K562 (cell line): ENCODE measurements around the gene CAMK2N1. TPM values are rescaled to one million over a fixed set of nuclear protein-coding genes. Genes with fewer than 3 reads are reported as not detected.
A peak's percentile ranks its signal among the peaks of the same experiment; 100 is the strongest.

Experiments used
- CREBBP ChIP-seq: IDR thresholded peaks from one replicate; pipeline ENCODE4 v1.6.1; 2012; ENCODE audit warnings: low read depth, mild to moderate bottlenecking, control low read depth, inconsistent platforms, low read length
- HDAC2 ChIP-seq: fragments of 450-650 bp; IDR thresholded peaks from 2 replicates; pipeline ENCODE4 v1.6.1; 2016; ENCODE audit warnings: mild to moderate bottlenecking
- JUND ChIP-seq, 2 experiments: IDR thresholded peaks; 2 replicates in 1 of 2; 3 replicates in 1 of 2; pipeline ENCODE4 v1.6.1; 2011; ENCODE audit warnings: borderline replicate concordance in 2 of 2, low read depth in 2 of 2, low read length in 2 of 2, improper control_type of control experiment in 1 of 2, missing biosample characterization in 1 of 2, missing genetic modification characterization in 1 of 2, missing genetic modification reagents in 1 of 2
- KLF6 ChIP-seq: fragments of 250-450 bp; sonication (Bioruptor Pico); IDR thresholded peaks from 2 replicates; pipeline ENCODE4 v1.4.0; 2020; ENCODE audit warnings: mild to moderate bottlenecking, moderate library complexity, borderline replicate concordance
- MAFG ChIP-seq: fragments of 450-650 bp; conservative IDR thresholded peaks from 2 replicates; pipeline ENCODE4 v1.6.1; 2016; ENCODE audit warnings: missing genetic modification characterization, missing compliant biosample characterization
- MTF1 ChIP-seq: fragments of 250-450 bp; sonication (Bioruptor Pico); IDR thresholded peaks from 2 replicates; pipeline ENCODE4 v1.9.0; 2021; ENCODE audit warnings: moderate library complexity, mild to moderate bottlenecking, inconsistent platforms, borderline replicate concordance
- PHB2 ChIP-seq: fragments of 450-650 bp; IDR thresholded peaks from 2 replicates; pipeline ENCODE4 v1.6.1; 2017; ENCODE audit warnings: low read depth
- POLR2AphosphoS2 ChIP-seq: IDR thresholded peaks from 2 replicates; pipeline ENCODE4 v1.6.1; 2012; ENCODE audit warnings: low read length, improper control_type of control experiment
- RFX5 ChIP-seq: IDR thresholded peaks from 2 replicates; pipeline ENCODE4 v1.6.1; 2011; ENCODE audit warnings: low read depth, mild to moderate bottlenecking, improper control_type of control experiment, low read length
- SP1 ChIP-seq: sonication (generic); formaldehyde crosslinking; IDR thresholded peaks from 2 replicates; pipeline ENCODE4 v1.8.1; 2022; ENCODE audit warnings: mild to moderate bottlenecking, missing genetic modification reagents
- ZNF140 ChIP-seq: fragments of 250-450 bp; sonication (Bioruptor Pico); IDR thresholded peaks from 2 replicates; pipeline ENCODE4 v1.8.0; 2021; ENCODE audit warnings: moderate library complexity, mild to moderate bottlenecking, inconsistent platforms
- ZNF253 ChIP-seq: fragments of 250-450 bp; sonication (Bioruptor Pico); conservative IDR thresholded peaks from 2 replicates; pipeline ENCODE4 v1.6.1; 2021; ENCODE audit warnings: mild to moderate bottlenecking
- ZNF354B ChIP-seq: fragments of 250-450 bp; sonication (Bioruptor Pico); IDR thresholded peaks from 2 replicates; pipeline ENCODE4 v1.4.0; 2020
- ZNF384 ChIP-seq: IDR thresholded peaks from 2 replicates; pipeline ENCODE4 v1.6.1; 2012; ENCODE audit warnings: low read depth, low read length, improper control_type of control experiment
- ZNF76 ChIP-seq: fragments of 250-450 bp; sonication (Bioruptor Pico); IDR thresholded peaks from 2 replicates; pipeline ENCODE4 v1.4.0; 2020; ENCODE audit warnings: mild to moderate bottlenecking, moderate library complexity, borderline replicate concordance
- polyA plus RNA-seq, 8 experiments: library from polyadenylated mRNA; depleted of rRNA in 4 of 8; stranded (reverse) in 5 of 8; unstranded in 3 of 8; fragments of >200 nt; fragmentation: Nextera tagmentation in 2 of 8; fragmentation: Illumina TruSeq in 1 of 8; extraction: Ambion mirVana in 2 of 8; extraction: Trizol in 1 of 8; gene quantifications; 2 replicates each; pipeline versions ENCODE4 v1.2.1 to v1.2.3, GENCODE V29; 2011 to 2014; ENCODE audit warnings: inconsistent platforms in 1 of 8, missing spikeins in 1 of 8
- total RNA-seq, 7 experiments: library from RNA; depleted of rRNA in 6 of 7; stranded (reverse); fragments of >200 nt in 6 of 7; fragmentation: Illumina TruSeq in 2 of 7; extraction: Trizol in 2 of 7; gene quantifications; 2 replicates each; pipeline versions ENCODE4 v1.2.1 to v1.2.3, GENCODE V29; 2011 to 2021; ENCODE audit warnings: low replicate concordance in 1 of 7
- TF ChIP-seq, protein P1 (sequence below), 2 experiments: fragments of 450-650 bp; IDR thresholded peaks; 2 replicates each; pipeline ENCODE4 v1.6.1; 2016
- TF ChIP-seq, protein P2 (sequence below): fragments of 450-650 bp; IDR thresholded peaks from 2 replicates; pipeline ENCODE4 v1.6.1; 2016; ENCODE audit warnings: antibody characterized with exemption
- TF ChIP-seq, protein P3 (sequence below): sonication (generic); formaldehyde crosslinking; IDR thresholded peaks from 2 replicates; pipeline ENCODE4 v1.8.0; 2022; ENCODE audit warnings: missing genetic modification reagents, mild to moderate bottlenecking, borderline replicate concordance
- TF ChIP-seq, protein P4 (sequence below), 2 experiments: fragments of 450-650 bp; conservative IDR thresholded peaks; 2 replicates each; pipeline ENCODE4 v1.6.1; 2017; ENCODE audit warnings: mild to moderate bottlenecking in 2 of 2, moderate library complexity in 2 of 2

CAMK2N1 gene
- total and polyA plus RNA-seq, 9 of the 15 experiments (the other 6 are each of a cell fraction or from before 2014, with no cell fraction given), result 0.09 to 1.4 (median 0.34) TPM

DNA sequence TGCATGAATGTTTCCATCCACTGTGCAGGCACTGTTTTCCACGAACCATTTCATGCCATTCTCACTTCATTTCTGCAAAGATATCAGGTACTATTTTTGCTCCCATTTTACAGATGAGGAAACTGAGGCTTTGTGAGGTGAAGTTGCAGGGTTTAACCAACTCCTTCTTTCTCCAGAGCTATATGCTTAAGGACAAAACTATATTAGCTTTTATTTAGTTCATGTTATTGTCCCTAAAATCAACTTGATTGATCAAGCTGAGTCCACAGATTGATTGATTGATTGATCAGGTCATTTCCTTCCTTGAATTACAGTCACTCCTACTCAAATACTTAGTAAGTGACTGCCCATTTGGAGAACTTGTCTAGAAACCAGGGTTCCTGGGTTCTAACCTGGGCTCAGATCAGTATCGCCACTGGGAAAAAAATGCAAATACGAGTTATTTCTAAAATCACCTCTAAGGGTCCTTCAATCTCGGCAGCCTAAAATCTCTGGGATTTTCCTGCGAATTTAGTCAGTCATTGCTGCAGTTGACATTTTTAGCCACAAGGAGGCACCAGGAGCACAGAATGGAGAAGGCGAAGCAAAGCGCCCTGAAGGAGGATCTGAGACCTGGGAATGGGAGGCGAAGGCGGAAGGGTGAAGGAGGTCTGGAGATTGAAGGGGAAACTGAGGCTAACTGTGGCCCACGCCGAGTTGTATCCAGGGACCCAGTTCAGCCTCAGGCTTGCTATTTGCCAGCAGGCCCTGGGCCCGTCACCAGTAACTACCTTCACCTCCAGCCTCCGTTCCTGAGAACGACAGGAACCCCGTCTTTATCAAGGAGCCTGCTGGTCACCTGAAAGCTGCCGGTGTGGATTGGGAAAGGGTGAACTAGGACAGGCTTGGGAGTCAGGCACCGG is 36.2 kb upstream of the CAMK2N1 start (continued):
- TF ChIP-seq, protein P1, sequence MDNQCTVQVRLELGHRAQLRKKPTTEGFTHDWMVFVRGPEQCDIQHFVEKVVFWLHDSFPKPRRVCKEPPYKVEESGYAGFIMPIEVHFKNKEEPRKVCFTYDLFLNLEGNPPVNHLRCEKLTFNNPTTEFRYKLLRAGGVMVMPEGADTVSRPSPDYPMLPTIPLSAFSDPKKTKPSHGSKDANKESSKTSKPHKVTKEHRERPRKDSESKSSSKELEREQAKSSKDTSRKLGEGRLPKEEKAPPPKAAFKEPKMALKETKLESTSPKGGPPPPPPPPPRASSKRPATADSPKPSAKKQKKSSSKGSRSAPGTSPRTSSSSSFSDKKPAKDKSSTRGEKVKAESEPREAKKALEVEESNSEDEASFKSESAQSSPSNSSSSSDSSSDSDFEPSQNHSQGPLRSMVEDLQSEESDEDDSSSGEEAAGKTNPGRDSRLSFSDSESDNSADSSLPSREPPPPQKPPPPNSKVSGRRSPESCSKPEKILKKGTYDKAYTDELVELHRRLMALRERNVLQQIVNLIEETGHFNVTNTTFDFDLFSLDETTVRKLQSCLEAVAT (IDR thresholded peaks at IDR 0.05), result no peak
- TF ChIP-seq, protein P2, sequence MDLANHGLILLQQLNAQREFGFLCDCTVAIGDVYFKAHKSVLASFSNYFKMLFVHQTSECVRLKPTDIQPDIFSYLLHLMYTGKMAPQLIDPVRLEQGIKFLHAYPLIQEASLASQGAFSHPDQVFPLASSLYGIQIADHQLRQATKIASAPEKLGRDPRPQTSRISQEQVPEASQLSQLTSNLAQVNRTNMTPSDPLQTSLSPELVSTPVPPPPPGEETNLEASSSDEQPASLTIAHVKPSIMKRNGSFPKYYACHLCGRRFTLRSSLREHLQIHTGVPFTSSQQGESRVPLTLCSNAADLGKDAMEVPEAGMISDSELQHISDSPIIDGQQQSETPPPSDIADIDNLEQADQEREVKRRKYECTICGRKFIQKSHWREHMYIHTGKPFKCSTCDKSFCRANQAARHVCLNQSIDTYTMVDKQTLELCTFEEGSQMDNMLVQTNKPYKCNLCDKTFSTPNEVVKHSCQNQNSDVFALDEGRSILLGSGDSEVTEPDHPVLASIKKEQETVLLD, result no peak
- TF ChIP-seq HDAC2, result peak; percentile 93
- peak; percentile 44; the same call in 1 of the 2 replicates for TF ChIP-seq JUND (IDR thresholded peaks at IDR 0.05; ENCODE audit: borderline replicate concordance, low read depth, low read length)
- TF ChIP-seq JUND (tag; IDR thresholded peaks at IDR 0.05; ENCODE audit: borderline replicate concordance, low read depth, low read length), result no peak; the same call in 2 of the 3 replicates
- no peak for TF ChIP-seq RFX5
- TF ChIP-seq POLR2AphosphoS2, result no peak
- TF ChIP-seq ZNF76 (CRISPR knock-in tag), result no peak
- TF ChIP-seq, protein P3, sequence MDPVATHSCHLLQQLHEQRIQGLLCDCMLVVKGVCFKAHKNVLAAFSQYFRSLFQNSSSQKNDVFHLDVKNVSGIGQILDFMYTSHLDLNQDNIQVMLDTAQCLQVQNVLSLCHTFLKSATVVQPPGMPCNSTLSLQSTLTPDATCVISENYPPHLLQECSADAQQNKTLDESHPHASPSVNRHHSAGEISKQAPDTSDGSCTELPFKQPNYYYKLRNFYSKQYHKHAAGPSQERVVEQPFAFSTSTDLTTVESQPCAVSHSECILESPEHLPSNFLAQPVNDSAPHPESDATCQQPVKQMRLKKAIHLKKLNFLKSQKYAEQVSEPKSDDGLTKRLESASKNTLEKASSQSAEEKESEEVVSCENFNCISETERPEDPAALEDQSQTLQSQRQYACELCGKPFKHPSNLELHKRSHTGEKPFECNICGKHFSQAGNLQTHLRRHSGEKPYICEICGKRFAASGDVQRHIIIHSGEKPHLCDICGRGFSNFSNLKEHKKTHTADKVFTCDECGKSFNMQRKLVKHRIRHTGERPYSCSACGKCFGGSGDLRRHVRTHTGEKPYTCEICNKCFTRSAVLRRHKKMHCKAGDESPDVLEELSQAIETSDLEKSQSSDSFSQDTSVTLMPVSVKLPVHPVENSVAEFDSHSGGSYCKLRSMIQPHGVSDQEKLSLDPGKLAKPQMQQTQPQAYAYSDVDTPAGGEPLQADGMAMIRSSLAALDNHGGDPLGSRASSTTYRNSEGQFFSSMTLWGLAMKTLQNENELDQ, result no peak
- no peak for TF ChIP-seq MTF1 (CRISPR knock-in tag)
- TF ChIP-seq PHB2, result 0 out of 2 replicates have a peak, but pooled peaks have one; percentile 19
- TF ChIP-seq CREBBP, result no peak
- TF ChIP-seq MAFG (tag), result peak; percentile 69
- TF ChIP-seq ZNF354B (CRISPR knock-in tag), result no peak
- TF ChIP-seq ZNF140 (CRISPR knock-in tag), result no peak
- TF ChIP-seq ZNF384, result peak; percentile 8; the same call in 1 of the 2 replicates
- TF ChIP-seq SP1, result peak; percentile 34; the same call in 1 of the 2 replicates
- TF ChIP-seq, protein P4, sequence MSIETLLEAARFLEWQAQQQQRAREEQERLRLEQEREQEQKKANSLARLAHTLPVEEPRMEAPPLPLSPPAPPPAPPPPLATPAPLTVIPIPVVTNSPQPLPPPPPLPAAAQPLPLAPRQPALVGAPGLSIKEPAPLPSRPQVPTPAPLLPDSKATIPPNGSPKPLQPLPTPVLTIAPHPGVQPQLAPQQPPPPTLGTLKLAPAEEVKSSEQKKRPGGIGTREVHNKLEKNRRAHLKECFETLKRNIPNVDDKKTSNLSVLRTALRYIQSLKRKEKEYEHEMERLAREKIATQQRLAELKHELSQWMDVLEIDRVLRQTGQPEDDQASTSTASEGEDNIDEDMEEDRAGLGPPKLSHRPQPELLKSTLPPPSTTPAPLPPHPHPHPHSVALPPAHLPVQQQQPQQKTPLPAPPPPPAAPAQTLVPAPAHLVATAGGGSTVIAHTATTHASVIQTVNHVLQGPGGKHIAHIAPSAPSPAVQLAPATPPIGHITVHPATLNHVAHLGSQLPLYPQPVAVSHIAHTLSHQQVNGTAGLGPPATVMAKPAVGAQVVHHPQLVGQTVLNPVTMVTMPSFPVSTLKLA (conservative IDR thresholded peaks at IDR 0.05), result 0 out of 4 replicates have a peak, but pooled peaks of 1 of the 2 experiments have one; percentile 7
- no peak for TF ChIP-seq ZNF253 (CRISPR knock-in tag)
- TF ChIP-seq KLF6 (CRISPR knock-in tag), result no peak
